ENCODE measurements around the gene FUT7.
A peak's percentile ranks its signal among the peaks of the same experiment; 100 is the strongest.
"Not testable (repeated sequence)": the region's sequence is repeated elsewhere in the genome, so short reads cannot be mapped to it uniquely, and the experiment has no call there.

The FUT7 gene

GRCh38 chr9:137048655-137049543, 17.0 kb upstream of the FUT7 start:
- no peak for DNase-seq

GRCh38 chr9:137046088-137046787, 14.3 kb upstream of the FUT7 start, which contains the start of gene NPDC1:
NPDC1 (minus strand) TSS chr9:137046177; CDS start chr9:137045989, 188 bp downstream.
- DNase-seq, result peak; percentile 34

- no peak for DNase-seq
These were observed 13.6 kb upstream of the FUT7 start for GRCh38 chr9:137045294-137046087.

GRCh38 chr9:137044502-137045177, 12.8 kb upstream of the FUT7 start:
- no peak for DNase-seq

GRCh38 chr9:137044037-137044436, 12.1 kb upstream of the FUT7 start:
- no peak for DNase-seq

GRCh38 chr9:137042751-137043727, 11.2 kb upstream of the FUT7 start:
- no peak for DNase-seq

- DNase-seq, result no peak
These were observed 9.2 kb upstream of the FUT7 start for GRCh38 chr9:137041124-137041523.

GRCh38 chr9:137040568-137040967, 8.7 kb upstream of the FUT7 start:
- DNase-seq, result no peak

GRCh38 chr9:137039611-137040366, 7.9 kb upstream of the FUT7 start:
- no peak for DNase-seq

- DNase-seq, result no peak
These were observed 7.0 kb upstream of the FUT7 start for GRCh38 chr9:137038916-137039315.

- DNase-seq, result no peak
These were observed 5.6 kb upstream of the FUT7 start for GRCh38 chr9:137037483-137037882.

GRCh38 chr9:137037035-137037434, 5.1 kb upstream of the FUT7 start:
- no peak for DNase-seq

GRCh38 chr9:137035937-137036336, 4.0 kb upstream of the FUT7 start:
- DNase-seq, result no peak

GRCh38 chr9:137035507-137035834, 3.6 kb upstream of the FUT7 start:
- no peak for DNase-seq

- DNase-seq, result peak; percentile 20
These were observed 3.0 kb upstream of the FUT7 start for GRCh38 chr9:137034709-137035506.

GRCh38 chr9:137034039-137034708, 2.3 kb upstream of the FUT7 start:
- no peak for DNase-seq

GRCh38 chr9:137033481-137033880, 1.6 kb upstream of the FUT7 start:
- DNase-seq, result not testable (repeated sequence)

GRCh38 chr9:137032858-137033257, 970 bp upstream of the FUT7 start:
- no peak for DNase-seq

All from NCI-H1048 (cell line).